B cell (primary cell): ENCODE results near the gene WNT11. TPM values are rescaled to one million over a fixed set of nuclear protein-coding genes. Genes with fewer than 3 reads are reported as not detected.

Experiments used
- ATAC-seq: fragments of 200-7000 bp; cut with Tn5 transposase; one replicate; pipeline ENCODE4 v1.10.0; 2021; ENCODE audit warnings: low read depth, mild to moderate bottlenecking, moderate number of reproducible peaks, moderate library complexity
- CTCF ChIA-PET: fragments of 350-600 bp; sonication (Branson Sonifier 250); formaldehyde crosslinking; loops from one replicate; lab custom pipeline; 2021; ENCODE audit warnings: antibody characterized with exemption, inconsistent platforms; lab: Charles Lee
- POLR2A ChIA-PET: fragments of 350-600 bp; sonication (Branson Sonifier 250); formaldehyde crosslinking; loops from one replicate; lab custom pipeline; 2021; ENCODE audit warnings: antibody characterized with exemption; lab: Charles Lee
- DNase-seq: peaks from one replicate; pipeline ENCODE4 v3.0.0; 2013
- H2AFZ ChIP-seq: 2 replicates; pipeline ENCODE4 v1.6.1; 2012; ENCODE audit warnings: mild to moderate bottlenecking, low read depth, low read length; ENCODE audit not compliant: insufficient read depth, poor library complexity, severe bottlenecking
- H3K27ac ChIP-seq, 2 donors: 1 replicate in 1 of 2; 2 replicates in 1 of 2; pipeline ENCODE4 v1.5.1; 2012 to 2013; ENCODE audit warnings: low read length in 2 of 2, mild to moderate bottlenecking in 2 of 2, moderate library complexity in 1 of 2
- H3K27me3 ChIP-seq, 4 experiments: fragments of 200-600 bp in 1 of 4; sonication (generic) in 1 of 4; replicated peaks in 1 of 4; 1 replicate in 2 of 4; 2 replicates in 2 of 4; pipeline versions ENCODE4 v1.6.1 to v1.7.0; 2013 to 2016; ENCODE audit warnings: low read length in 3 of 4, mild to moderate bottlenecking in 2 of 4, mixed read lengths in 1 of 4, moderate library complexity in 1 of 4; ENCODE audit not compliant: insufficient read depth in 4 of 4, control insufficient read depth in 3 of 4; ENCODE audit errors: control extremely low read depth in 1 of 4
- H3K36me3 ChIP-seq, 2 experiments: replicated peaks in 1 of 2; 1 replicate in 1 of 2; 2 replicates in 1 of 2; pipeline versions ENCODE4 v1.6.1 to v1.7.1; 2013; ENCODE audit warnings: low read length in 1 of 2; ENCODE audit not compliant: insufficient read depth in 2 of 2, control insufficient read depth in 1 of 2; ENCODE audit errors: control extremely low read depth in 1 of 2, extremely low read depth in 1 of 2
- H3K4me1 ChIP-seq, 2 donors: fragments of 200-600 bp in 1 of 2; sonication (generic) in 1 of 2; 1 replicate in 1 of 2; 2 replicates in 1 of 2; pipeline versions ENCODE4 v1.5.1 to v1.6.1; 2013 to 2017; ENCODE audit warnings: low read length in 2 of 2; ENCODE audit not compliant: control insufficient read depth in 2 of 2, insufficient read depth in 2 of 2
- H3K4me2 ChIP-seq: replicated peaks from 2 replicates; pipeline ENCODE3; 2012; ENCODE audit warnings: mild to moderate bottlenecking, low read depth, low read length; ENCODE audit not compliant: poor library complexity, severe bottlenecking
- H3K4me3 ChIP-seq, 5 experiments: fragments of 200-600 bp in 1 of 5; sonication (generic) in 1 of 5; 1 replicate in 3 of 5; 2 replicates in 2 of 5; pipeline versions ENCODE4 v1.5.1 to v1.7.0; 2011 to 2016; ENCODE audit warnings: low read length in 4 of 5, mild to moderate bottlenecking in 4 of 5, low read depth in 2 of 5, control low read depth in 1 of 5, moderate library complexity in 1 of 5; ENCODE audit not compliant: insufficient read depth in 1 of 5; ENCODE audit errors: control extremely low read depth in 1 of 5, extremely low read depth in 1 of 5
- H3K79me2 ChIP-seq: fragments of 200-600 bp; sonication (generic); one replicate; pipeline ENCODE4 v1.6.0; 2016; ENCODE audit warnings: low read length; ENCODE audit not compliant: control insufficient read depth, insufficient read depth
- H3K9ac ChIP-seq: fragments of 200-600 bp; sonication (generic); 2 replicates; pipeline ENCODE4 v1.6.1; 2017; ENCODE audit warnings: mild to moderate bottlenecking, low read length, moderate library complexity
- H3K9me3 ChIP-seq, 3 donors: one replicate each; pipeline versions ENCODE4 v1.6.1 to v1.7.1; 2013; ENCODE audit warnings: low read length in 2 of 3; ENCODE audit not compliant: control insufficient read depth in 2 of 3, insufficient read depth in 1 of 3; ENCODE audit errors: control extremely low read depth in 1 of 3
- H4K20me1 ChIP-seq: 2 replicates; pipeline ENCODE4 v1.6.0; 2012; ENCODE audit warnings: mild to moderate bottlenecking, low read length; ENCODE audit not compliant: insufficient read depth, control insufficient read depth, poor library complexity, severe bottlenecking
- H3K27ac Mint-ChIP-seq: one replicate; pipeline ENCODE4 v1.8.0; 2021; ENCODE audit warnings: mixed read lengths
- H3K27me3 Mint-ChIP-seq: one replicate; pipeline ENCODE4 v1.8.0; 2021; ENCODE audit warnings: mixed read lengths
- H3K4me1 Mint-ChIP-seq: one replicate; pipeline ENCODE4 v1.8.0; 2021; ENCODE audit warnings: mixed read lengths
- H3K4me3 Mint-ChIP-seq: one replicate; pipeline ENCODE4 v1.8.0; 2021; ENCODE audit warnings: mixed read lengths
- H3K9me3 Mint-ChIP-seq: one replicate; pipeline ENCODE4 v1.8.0; 2022; ENCODE audit warnings: mixed read lengths; ENCODE audit not compliant: insufficient read depth
- EZH2 ChIP-seq: IDR thresholded peaks from 2 replicates; pipeline ENCODE4 v1.6.1; 2012; ENCODE audit warnings: borderline replicate concordance, low read depth, mild to moderate bottlenecking, moderate library complexity, low read length; ENCODE audit not compliant: insufficient read depth, poor library complexity, severe bottlenecking
- WGBS: methylation state at CpG from one replicate; pipeline ENCODE4 v1.1.5; 2013; ENCODE audit warnings: missing lambda C conversion rate; ENCODE audit not compliant: insufficient coverage; 5-methylcytosine and 5-hydroxymethylcytosine counted together
- intact Hi-C: fragments of 100-400 bp; cut with micrococcal nuclease; formaldehyde crosslinking; loops from one replicate; pipeline ENCODE4 v1.10.0; 2022
- polyA plus RNA-seq: library from polyadenylated mRNA; depleted of rRNA; stranded (reverse); fragments of >200 nt; gene quantifications from 2 replicates; pipeline ENCODE4 v1.2.3, GENCODE V29; 2012
- total RNA-seq, 2 donors: library from RNA; stranded (reverse); fragments of 120-200 nt in 1 of 2; gene quantifications; 1 replicate in 1 of 2; 2 replicates in 1 of 2; pipeline versions ENCODE4 v1.2.3 to v1.2.4, GENCODE V29; 2013 to 2022
- TF ChIP-seq, protein P1 (sequence below): fragments of 200-600 bp; IDR thresholded peaks from one replicate; pipeline ENCODE4 v1.8.0; 2022; ENCODE audit warnings: antibody characterized with exemption, mild to moderate bottlenecking

Gene WNT11
- total and polyA plus RNA-seq, 2 donors (not counting 1 experiment from before 2014, with no cell fraction given): 0.39 TPM; not detected in 1

DNA sequence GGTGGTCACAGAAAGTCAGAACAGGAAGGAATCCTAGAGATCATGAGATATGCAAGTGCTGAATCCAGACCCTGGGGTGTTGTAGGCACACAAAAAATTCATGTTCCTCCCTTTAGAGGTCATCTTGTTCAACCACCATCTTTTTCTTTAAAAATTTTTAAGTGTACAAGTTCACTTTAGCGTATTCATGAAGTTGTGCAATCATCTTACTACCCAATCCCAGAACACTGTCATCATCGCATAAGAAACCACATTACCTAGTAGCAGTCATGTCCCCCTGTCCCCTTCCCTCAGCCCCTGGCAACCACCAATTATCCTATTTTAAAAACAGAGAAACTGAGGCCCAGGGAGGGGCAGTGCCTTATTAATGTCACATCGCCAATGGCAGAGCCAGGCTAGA, 20.3 kb upstream of the WNT11 start:
- Histone ChIP-seq H3K9ac (no peak overlapping the region), H3K79me2 (no peaks in the 10 kb centered on the region), H3K9me3 (no peaks in the 10 kb centered on the region), H2AFZ (no peak overlapping the region), H3K36me3 (no peaks in the 10 kb centered on the region), H3K4me2 (no peak overlapping the region), H3K27me3 (peaks cover 0 to 3% (median 0%) of the 10 kb centered on the region in 4 experiments), H3K4me1 (peaks cover 0 to 2% of the 10 kb centered on the region in 2 donors), H3K4me3 (no peak overlapping the region), H4K20me1 (no peaks in the 10 kb centered on the region), H3K27ac (no peak overlapping the region)
- Mint-ChIP-seq H3K27me3 (no peaks in the 10 kb centered on the region), H3K9me3 (no peaks in the 10 kb centered on the region), H3K27ac (no peak overlapping the region), H3K4me1 (peaks cover 2% of the 10 kb centered on the region), H3K4me3 (no peak overlapping the region)
- CTCF ChIA-PET: interaction anchor here (0.7 to 1.1 kb wide), 2 partner anchors 19 to 375 kb away, joined by 3 to 4 read pairs; no protein-coding TSS in a partner anchor
- no peak for TF ChIP-seq EZH2
- TF ChIP-seq, protein P1, sequence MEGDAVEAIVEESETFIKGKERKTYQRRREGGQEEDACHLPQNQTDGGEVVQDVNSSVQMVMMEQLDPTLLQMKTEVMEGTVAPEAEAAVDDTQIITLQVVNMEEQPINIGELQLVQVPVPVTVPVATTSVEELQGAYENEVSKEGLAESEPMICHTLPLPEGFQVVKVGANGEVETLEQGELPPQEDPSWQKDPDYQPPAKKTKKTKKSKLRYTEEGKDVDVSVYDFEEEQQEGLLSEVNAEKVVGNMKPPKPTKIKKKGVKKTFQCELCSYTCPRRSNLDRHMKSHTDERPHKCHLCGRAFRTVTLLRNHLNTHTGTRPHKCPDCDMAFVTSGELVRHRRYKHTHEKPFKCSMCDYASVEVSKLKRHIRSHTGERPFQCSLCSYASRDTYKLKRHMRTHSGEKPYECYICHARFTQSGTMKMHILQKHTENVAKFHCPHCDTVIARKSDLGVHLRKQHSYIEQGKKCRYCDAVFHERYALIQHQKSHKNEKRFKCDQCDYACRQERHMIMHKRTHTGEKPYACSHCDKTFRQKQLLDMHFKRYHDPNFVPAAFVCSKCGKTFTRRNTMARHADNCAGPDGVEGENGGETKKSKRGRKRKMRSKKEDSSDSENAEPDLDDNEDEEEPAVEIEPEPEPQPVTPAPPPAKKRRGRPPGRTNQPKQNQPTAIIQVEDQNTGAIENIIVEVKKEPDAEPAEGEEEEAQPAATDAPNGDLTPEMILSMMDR: no peak
- intact Hi-C loops: no loop called here
- POLR2A ChIA-PET: no interaction called here
- no peak for ATAC-seq
- no peak for DNase-seq
- WGBS: 100% methylated on average over 3 of the region's 3 CpGs

DNA sequence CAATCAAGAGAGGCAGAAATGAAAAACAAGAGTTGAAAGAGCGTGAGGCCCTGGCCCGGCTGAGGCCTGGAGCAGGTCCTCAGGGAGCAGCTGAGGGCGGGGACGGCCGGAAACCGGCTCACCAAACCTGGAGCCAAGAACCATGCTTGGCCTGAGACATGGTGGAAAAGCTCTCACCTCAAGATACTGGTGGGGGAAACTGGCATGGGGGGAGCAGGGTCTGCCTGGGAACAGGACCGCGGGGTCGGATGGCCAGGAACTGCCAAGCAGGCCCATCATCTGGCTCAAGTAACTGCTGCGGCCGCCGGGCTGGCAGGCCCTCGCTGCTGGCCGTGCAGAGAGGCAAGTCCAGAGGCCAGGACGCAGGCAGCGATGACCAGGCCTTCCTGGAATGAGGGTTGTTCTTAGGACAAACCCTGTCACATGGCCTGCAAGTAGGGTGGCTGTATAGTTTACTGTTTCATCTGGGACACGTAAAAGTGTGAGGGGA, 18.9 kb upstream of the WNT11 start:
- no peaks in the 10 kb centered on the region for H3K9me3 ChIP-seq
- Mint-ChIP-seq H3K4me1 (no peaks in the 10 kb centered on the region), H3K27ac (no peak overlapping the region), H3K27me3 (peaks cover 2% of the 10 kb centered on the region), H3K9me3 (no peaks in the 10 kb centered on the region), H3K4me3 (no peak overlapping the region)
- CTCF ChIA-PET: interaction anchor here (0.6 kb wide), 1 partner anchor 417 kb away, joined by 3 read pairs; no protein-coding TSS in a partner anchor
- no peaks in the 10 kb centered on the region for H3K27me3 ChIP-seq
- no peaks in the 10 kb centered on the region for H3K79me2 ChIP-seq
- H3K27ac ChIP-seq: no peak overlapping the region
- H3K4me1 ChIP-seq: no peaks in the 10 kb centered on the region
- no peaks in the 10 kb centered on the region for H3K36me3 ChIP-seq
- H3K9ac ChIP-seq: no peak overlapping the region
- POLR2A ChIA-PET: no interaction called here
- intact Hi-C loops: no loop called here
- no peak overlapping the region for H2AFZ ChIP-seq
- no peak for ATAC-seq
- H3K4me3 ChIP-seq: no peak overlapping the region
- no peak for TF ChIP-seq EZH2
- TF ChIP-seq, protein P1: no peak
- no peak overlapping the region for H3K4me2 ChIP-seq
- 98% methylated on average over 17 of the region's 17 CpGs for WGBS
- no peak for DNase-seq
- H4K20me1 ChIP-seq: no peaks in the 10 kb centered on the region
